HG02588 (cell line): ENCODE measurements around the gene CD80.
"Not testable (repeated sequence)": the region's sequence is repeated elsewhere in the genome, so short reads cannot be mapped to it uniquely, and the experiment has no call there.

Source experiments
- ATAC-seq: cut with Tn5 transposase; IDR thresholded peaks from one replicate; pipeline ENCODE4 v1.9.1; 2021; ENCODE audit warnings: mild to moderate bottlenecking, moderate library complexity; ENCODE audit not compliant: unreplicated experiment

Gene CD80

DNA sequence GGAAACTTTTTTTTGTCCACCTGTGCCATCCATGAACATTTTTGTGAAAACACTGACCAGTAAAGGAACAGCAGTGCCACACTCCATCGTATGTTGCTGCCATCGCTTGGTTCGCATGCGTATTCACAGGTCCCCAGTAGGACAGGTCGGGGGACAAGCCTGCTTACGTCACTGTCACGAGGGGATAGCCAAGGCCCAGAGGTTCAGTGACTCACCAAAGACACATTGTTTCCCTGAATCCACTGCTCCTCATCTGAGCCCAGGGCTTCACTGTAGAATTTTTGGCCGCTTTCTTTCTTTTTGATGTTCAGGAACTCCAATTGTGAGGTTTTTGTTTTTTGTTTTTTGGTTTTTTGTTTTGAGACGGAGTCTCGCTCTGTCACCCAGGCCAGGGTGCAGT, 25.8 kb upstream of the CD80 start:
- no peak for ATAC-seq

DNA sequence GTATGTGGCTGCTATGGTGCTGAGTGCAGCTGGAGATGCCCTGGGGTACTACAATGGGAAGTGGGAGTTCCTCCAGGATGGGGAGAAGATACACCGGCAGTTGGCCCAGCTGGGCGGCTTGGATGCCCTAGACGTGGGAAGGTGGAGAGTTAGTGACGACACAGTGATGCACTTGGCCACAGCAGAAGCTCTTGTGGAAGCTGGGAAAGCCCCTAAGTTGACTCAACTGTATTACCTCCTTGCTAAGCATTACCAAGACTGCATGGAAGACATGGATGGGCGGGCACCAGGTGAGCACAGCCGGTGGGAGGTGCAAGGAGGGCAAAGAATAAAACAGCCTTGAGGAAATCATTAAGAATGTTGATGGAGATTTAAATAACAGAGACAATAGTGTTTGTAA, 22.8 kb upstream of the CD80 start:
- peak; percentile 38 for ATAC-seq

DNA sequence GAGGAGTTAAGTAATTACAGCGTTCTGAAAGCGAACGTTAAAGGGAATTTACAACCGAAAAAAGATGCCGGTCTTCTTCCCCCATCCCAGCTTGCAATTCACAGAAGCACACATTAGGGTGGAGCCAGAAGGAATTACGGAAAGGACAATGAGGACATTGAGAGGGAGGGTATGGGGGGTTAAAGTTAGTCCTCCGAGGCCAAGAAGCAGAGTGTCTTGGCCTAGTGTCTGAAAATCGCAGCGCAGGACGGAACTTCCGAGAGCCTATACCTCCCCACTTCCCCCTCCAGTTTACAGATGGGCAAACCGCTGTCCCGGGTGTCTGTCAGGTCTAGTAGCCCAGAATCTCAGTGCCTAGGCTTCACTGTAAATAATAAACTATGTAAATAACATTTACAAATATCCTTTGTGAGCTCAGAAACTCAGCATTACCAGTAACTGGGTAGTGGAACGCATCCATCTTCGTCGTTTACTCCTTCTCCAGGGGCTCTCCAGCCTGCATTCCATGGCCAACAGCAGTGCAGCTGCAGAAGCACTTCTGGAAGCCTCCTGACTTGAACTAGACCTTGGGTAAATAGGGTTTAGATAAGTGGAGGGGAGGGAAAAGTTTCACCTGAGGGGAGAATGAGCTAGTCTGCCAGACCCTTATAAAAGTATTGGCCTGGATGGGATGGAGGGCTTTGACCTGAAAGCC, 20.8 kb upstream of the CD80 start:
- ATAC-seq = peak; percentile 62

DNA sequence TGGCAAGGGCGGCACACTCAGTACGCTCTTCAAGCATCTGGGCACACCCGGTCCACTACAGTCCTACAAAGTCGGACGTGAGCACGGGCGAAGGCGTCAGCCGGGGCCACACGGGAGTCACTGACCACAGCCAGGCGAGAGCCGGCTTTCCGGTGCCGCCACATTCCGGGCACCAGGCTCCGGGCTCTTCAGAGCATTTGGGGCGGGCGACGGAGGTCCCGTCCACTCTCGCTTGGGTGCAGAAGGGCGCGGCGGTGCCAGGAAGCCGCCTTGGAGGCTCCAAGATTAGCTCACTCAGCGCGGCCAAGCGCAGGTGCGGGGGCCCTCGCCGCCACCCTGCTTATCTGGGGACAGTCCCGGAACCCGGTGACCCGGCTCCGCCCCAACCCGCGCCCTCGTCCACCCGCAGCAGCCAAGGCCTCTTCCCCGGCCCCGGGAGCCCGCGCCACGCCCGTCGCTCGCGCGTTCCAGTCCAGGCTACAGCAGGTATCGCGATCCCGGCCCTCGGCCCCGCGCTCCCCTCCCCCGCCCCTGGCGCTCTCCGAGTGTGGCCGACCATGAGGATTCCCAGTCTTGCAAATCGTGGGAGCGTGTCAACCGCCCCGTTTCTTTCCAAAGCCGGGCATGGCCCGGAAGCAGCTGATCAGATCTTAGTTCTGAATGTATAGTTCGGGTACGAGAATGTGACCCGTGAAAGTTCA, 20.1 kb upstream of the CD80 start, which contains the start of gene ADPRH:
Gene ADPRH, plus strand, starts transcription at position 127 of the 701 bp plus-strand sequence. CDS start 2,678 bp downstream, outside the sequence.
- peak; percentile 74 for ATAC-seq

DNA sequence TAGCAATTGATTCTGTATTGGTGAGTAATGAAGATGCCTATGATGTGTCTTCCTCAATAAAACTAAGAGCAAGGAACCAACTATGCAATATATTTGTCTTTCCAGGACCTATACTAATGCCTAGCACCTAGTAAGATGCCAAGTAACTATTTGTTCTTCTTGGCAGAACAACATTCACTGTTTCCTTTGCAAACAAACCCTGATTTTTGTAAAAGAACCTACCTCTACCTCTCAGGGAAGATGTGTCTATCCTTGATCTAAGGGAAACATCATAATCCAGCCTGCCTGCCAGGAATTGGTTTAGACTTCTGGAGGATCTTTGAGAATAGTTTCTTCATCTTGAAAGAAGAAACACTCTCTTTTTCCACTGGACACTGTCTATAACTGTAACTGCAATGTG, 16.1 kb upstream of the CD80 start:
- ATAC-seq = no peak

DNA sequence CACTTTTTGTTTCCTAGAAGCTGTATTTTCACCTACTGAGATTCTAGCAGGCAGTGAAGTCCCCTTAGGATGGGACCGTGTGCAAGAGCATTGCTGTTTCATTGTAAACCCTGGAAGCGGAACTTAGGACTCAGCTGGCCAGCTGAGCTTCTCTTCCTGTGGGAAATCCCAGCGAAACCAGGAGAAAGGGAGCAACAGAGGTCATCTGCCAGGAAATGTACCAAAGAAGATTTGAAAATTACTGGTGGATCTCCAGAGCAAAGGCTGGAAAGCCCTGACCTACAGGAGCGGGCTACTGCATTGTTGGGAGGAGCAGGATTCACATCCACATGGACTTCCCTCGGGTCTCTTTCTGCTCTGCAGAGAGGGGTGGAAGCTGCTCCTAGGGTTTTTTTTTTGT, 12.3 kb upstream of the CD80 start:
- ATAC-seq = no peak

DNA sequence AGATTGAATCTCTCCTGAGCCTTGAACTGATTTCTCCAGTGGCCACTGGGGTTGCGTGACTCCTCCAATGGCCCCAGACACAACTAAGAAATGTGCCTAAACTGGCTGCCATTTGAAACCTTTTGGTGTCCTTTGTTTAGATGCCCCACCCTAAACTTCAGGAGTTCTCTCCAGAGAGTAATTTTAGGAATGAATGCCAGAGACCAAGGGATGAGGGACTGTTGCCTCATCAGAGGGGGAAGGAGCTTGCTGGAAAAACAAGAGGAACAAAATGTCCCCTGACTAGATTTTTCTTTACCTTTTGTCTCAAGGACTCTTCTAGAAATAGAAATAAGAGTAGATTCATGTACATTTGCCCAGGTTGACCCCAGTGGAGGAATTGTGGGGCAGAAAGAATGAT, 11.8 kb upstream of the CD80 start:
- ATAC-seq = no peak

DNA sequence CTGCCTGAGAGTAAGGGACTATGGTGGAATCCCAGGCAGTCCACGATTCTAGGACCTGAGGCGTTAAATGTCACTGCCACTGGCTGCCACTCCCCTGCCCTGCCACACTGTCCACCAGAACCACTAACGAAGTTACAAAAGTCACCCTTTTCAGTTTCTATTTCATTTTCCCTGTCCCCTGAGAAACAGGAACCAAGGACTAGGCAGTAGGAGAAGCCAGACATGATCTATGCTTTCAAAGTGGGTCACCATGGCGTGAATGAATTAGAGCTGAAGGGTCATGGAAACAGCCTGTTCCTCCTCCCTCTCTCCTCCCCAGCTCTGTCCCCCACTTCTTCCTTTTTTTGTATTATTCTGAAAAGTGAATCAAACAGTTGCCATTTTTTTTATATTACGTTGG, 10.8 kb upstream of the CD80 start:
- ATAC-seq = no peak

DNA sequence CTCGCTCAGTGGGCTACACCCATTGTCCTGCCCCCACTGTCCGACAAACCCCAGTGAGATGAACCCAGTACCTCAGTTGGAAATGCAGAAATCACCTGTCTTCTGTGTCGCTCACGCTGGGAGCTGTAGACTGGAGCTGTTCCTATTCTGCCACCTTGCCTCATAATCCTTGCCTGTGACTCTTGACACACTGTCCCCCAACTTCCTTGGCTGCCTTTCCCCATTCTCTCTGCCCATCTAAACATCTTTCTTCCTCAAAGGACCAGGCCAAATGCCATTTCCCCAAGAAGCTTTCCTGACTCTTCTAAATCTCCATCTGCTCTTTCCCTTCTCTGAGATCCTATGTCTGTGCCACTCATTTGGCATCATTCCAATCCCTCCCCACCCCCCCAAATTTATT, 9.7 kb upstream of the CD80 start:
- no peak for ATAC-seq

DNA sequence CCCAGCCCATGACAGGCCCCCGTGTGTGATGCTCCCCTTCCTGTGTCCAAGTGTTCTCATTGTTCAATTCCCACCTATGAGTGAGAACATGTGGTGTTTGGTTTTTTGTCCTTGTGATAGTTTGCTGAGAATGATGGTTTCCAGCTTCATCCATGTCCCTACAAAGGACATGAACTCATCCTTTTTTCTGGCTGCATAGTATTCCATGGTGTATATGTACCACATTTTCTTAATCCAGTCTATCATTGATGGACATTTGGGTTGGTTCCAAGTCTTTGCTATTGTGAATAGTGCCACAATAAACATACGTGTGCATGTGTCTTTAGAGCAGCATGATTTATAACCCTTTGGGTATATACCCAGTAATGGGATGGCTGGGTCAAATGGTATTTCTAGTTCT, 3.9 kb upstream of the CD80 start:
- ATAC-seq = not testable (repeated sequence)

DNA sequence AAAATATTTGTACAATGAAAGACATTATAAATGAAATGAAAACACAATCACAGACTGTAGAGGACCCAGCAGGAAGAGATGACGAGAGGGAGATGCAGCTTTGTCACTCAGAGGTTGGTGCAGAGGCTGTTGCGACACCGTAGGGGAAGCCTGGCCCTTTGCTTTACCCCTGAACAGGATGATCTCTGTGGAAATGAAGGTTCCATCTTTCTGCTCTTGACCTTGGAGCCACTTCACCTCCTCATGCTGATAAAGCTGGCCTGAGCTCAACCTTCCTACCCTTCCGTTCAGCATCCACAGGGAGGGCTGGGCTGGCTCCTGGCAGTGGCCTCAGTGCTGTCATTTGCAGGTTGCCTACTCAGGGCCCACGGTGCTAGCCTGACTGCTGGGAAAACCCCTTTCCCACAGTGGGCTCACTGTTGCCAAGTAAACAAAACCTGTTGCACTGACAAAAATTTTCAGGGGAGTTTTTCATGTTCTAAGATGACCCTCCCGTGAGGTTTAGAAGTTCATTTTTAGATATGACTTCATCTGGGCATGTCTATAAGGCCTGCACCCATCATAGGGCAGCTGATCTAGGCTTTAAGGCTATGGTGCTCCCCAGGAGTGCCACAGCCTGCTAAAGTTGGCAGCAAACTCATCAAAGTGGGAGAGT, 3.0 kb upstream of the CD80 start:
- ATAC-seq = peak; percentile 76

DNA sequence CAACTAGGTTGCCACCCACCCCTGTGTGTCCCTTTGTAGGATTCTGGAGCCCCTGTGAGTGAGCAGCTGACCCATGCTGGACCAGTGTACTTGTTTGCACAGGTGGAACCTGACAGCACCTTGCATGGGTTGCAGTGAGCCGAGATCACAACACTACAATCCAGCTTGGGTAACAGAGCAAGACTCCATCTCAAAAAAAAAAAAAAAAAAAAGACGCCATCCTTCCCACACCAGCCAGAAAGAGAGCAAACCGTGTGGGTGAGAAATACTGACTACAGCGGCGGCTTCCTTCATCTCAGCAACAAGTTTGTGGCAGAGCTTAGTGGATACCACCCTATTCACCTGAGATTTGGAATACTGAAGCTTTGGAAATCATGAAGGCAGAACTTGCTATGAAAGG, 746 bp upstream of the CD80 start:
- ATAC-seq = no peak

DNA sequence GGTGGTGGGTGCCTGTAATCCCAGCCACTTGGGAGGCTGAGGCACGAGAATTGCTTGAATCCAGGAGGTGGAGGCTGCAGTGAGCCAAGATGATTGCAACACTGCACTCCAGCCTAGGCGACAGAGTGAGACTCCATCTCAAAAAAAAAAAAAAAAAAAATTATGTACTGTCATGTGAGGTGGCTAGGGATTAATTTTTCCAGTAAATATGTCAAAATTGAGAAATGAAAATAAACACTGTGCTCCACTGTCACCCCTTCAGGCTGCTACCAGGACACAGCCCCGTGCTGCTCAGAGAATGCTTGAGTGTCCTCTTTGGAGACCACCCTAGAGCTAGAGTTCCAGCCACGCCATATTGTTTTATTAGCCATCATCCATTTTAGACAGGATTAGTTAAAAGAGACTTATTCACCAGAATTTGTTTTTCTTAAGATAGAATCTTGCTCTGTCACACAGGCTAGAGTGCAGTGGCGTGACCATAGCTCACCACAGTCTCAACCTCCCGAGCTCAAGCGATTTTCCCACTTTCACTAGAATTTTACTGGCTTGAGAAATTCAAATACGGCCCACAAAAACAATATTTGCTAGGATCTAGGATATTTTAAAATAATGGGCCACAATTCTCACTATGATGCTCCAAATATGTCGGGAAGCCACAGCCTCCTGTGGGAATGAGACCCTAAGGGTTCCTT, 642 bp downstream of the CD80 start:
- ATAC-seq = no peak

DNA sequence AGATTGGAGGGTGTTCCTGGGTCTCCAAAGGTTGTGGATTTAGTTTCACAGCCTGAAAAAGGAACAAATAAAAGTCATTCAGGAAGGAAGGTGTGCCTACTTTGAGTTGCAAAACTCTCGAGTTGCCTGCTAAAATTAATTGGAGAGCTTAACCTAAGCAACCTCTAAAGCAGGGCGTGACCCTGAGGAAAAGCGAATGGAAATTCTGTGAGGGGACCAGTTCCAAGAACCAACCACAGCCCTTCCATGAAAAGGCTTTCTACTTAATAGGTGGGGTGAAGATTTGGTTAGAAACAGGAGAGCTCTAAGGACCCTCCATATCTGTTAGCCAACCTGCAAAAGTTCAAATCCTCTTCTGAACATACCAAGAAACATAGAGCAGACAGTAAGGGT, 1.5 kb downstream of the CD80 start:
- no peak for ATAC-seq

DNA sequence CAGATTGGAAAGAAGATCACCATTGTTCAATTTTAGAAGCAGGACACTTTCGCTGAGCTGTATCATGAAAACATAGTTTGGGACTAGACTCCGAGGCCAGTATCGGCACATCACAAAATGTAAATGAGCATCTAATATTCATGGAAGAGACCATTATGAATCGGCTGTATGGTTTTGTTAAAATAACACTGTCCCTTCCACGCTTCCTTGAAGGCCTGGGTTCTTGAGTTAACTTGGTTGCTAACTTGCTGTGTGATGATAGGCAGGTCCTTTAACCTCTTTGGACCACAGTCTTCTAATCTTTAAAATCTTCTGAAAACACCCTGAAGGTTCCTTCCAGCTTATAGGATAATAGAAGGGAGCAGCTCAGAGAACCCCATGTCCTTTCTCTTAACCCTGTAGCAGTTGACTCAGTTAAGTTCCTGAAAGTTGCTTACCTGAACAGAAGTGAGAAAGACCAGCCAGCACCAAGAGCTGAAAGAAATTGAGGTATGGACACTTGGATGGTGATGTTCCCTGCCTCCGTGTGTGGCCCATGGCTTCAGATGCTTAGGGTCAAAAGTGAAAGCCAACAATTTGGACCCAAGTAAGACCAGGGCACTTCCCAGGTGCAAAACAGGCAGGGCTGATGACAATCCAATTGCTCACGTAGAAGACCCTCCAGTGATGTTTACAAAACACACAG, 2.1 kb downstream of the CD80 start:
- no peak for ATAC-seq

DNA sequence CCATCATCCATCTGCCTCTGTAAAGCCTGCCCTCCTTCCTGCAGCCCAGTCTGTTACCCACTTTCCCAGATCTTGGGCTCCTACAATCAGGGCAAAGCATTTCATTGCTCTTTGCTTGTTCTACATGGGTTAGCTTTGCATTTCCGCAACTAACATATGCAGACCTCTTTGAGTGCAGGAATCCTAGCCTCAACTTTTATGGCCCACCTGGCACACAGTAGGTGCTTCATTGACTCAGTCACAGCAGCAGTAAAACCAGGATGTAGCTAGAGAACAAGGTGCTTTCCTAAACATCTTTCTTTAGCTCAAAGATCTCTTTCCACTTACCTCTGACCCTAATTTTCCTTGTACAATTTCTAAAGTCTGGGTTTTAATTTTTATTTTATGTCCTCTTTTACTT, 3.5 kb downstream of the CD80 start:
- ATAC-seq = no peak

DNA sequence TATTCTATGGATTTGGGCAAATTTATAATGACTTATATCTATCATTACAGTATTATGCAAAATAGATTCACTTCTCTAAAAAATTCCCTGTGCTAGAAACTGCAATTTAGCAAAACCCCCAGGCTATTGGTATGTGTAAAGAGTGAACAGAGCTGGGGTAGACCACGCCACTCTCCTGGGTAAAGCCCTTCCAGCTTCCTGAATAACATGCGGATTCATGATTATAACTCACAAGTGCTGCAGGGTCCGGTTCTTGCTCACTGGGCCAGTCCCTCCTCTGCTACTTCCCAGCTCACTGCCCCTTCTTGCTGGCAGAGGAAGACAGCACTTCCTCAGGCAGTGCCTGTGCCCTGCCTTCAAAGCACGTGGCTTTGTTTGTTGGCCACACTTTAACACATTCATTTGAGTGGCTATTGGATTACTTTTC, 4.1 kb downstream of the CD80 start:
- no peak for ATAC-seq

DNA sequence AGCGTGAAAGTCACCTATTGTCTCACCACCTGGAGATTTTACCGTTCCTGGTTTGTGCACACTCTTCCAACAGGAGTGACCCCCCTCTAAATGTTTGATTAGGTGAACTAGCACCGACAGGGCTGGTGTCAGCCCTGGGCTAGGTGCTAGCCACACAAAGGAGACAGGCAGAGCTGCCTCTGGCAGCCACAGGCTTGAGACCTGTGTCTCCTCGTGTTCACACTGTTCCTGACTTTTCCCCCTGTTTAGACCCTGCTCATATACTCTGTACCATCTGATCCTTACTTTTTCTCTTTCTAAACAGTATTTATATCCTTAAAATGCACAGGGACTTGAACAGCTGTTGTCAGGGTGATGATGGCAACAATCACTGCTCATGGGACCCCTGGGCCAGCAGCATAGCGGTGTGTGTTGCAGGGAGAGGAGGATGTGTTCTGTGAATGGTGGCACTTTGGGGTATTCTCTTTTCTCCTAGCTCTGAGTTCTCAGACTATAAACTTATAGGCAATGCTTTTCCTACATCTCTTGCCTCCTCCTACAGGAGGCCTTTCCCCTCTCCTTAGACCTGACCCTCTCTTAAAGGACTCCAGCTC, 5.5 kb downstream of the CD80 start:
- no peak for ATAC-seq

DNA sequence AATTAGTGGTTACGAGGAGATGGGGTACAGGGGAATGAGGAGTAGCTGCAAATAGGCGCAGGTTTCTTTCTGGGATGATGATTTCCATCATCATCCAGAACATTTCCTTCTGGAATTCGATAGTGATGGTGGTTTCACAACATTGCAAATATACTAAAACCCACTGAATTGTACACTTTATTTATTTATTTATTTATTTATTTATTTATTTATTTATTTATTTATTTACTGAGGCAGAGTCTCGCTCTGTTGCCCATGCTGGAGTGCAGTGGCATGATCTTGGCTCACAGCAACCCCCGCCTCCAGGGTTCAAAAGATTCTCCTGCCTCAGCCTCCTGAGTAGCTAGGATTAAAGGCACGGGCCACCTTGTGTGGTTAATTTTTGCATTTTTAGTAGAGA, 6.5 kb downstream of the CD80 start:
- ATAC-seq = not testable (repeated sequence)

DNA sequence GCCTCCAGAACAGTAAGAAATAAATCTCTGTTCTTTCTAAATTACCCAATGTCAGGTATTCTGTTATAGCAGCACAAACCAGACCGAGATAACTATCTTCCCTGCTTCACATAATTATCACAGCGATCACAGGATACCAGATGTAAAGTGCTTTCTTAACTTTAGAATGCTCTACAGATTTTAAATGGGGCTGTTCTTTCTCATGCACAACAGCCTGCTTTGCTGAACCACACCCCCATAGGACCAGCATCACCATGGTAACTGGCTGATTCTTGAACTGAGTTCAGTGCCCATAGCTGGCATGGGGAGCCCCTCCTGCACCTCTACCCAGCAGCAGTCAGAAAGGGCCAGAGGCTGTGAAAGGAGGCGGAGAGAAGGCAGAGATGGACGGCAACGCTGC, 7.8 kb downstream of the CD80 start:
- no peak for ATAC-seq
